Middle frontal gyrus (tissue), 1 donor: ENCODE results near the gene ELF5.

Experiments used
- DNase-seq: peaks from one replicate; pipeline ENCODE4 v3.0.0-alpha.2; 2015; ENCODE audit warnings: low spot score; ENCODE audit errors: extremely low spot score

Gene ELF5

DNA sequence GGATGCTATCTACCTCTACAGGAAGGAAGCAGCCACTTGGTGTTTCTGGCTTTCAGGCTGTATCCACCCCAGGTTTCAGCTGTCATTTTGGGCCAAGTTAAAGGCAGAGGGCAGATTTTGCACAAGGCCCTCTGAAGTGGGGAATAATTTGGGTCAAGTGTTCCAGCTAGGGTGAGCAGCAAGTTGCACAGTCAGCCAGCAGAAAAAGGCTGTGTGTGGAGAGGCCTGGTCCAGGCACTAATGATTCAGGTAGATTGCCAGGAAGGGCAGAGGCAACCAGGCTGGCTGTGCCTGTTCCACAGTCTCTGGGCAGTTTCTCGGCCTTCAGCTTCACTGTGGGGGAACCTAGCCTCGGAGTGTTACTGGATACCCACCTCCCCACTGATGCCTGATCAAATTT lies 8.6 kb upstream of the ELF5 start:
- no peak for DNase-seq

GRCh38 chr11:34521265-34521664 lies 7.7 kb upstream of the ELF5 start:
- no peak for DNase-seq

GRCh38 chr11:34519595-34520235 lies 6.1 kb upstream of the ELF5 start:
- DNase-seq = no peak

GRCh38 chr11:34516247-34517040 lies 2.9 kb upstream of the ELF5 start:
- DNase-seq = no peak

DNA sequence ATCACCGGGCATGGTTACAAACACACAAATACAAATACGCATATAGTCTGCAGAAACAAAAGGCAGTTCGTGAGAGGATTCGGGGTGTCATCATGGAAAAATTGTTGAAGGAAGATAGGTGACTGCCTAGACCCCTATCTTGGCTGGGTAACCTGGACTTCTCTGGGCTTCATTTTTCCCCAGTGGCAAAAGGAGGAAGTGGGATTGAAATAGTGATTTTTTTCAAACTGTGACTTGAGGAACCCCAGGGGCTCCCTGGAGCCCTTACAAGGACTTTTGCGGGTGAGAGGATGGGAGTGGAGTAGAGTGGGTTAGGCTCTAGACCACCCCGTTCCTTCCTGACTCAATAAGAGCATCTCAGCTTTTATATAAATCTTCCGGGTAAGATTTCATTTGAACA lies 1.0 kb upstream of the ELF5 start:
- no peak for DNase-seq

DNA sequence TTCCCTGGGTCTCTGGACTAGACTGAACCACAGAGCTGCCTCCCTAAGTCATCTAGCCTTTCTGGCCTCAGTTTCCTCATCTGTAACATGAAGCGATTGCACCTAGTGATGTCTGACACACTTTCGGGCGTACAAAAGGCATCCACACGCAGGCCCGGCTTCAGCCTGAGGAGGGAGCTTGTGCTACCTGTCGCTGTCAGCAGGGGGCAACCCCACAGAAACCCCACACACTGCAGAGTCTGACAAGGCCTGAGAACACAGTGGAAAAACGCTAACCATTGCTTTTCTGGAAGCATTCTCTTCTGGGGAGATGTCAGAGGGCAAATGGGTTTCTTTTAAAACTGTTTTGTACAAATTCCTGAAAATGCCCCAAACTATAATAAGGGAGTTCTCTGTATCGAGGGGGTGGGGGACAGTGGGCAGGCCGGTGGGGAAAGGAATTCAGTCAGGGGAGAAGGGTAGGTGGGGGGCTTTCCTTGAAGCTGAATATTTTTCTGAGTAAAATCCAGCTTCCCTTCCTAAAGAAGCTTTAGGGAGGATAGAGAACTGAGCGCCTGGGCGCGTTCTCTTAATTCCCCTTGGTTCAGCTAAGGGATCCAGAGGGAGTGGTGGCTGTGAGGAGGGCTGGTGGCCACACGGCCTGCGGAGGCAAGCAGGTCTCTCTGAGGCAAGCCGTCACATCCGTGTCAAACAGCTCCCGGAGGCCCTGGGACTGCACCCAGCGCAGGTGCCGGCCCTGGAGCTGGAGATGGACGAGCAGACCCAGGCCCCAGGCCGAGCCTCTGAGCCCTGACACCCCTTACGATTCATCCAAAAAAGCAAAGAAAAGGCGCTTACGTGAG lies 533 bp downstream of the ELF5 start:
- no peak for DNase-seq

DNA sequence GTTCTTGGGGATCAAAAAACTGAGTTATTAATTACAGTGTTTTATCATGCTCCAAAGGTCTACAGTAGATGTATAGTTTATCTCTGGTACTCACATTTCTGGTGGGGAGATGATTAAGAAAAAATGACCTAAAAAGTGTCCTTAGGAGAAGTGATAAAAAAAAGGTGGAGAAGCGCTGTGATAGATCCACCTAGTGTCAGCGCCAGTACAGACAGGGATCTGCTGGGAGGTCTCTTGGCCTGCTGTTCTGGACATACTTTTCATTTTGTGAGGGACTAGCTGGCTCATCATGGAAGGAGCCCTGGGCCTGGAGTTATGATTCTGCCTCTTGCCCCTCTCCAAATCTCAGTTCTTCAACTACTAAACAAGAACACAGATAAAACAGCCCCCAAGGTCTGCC lies 2.9 kb downstream of the ELF5 start:
- no peak for DNase-seq

GRCh38 chr11:34510218-34510617 lies 3.4 kb downstream of the ELF5 start:
- no peak for DNase-seq

DNA sequence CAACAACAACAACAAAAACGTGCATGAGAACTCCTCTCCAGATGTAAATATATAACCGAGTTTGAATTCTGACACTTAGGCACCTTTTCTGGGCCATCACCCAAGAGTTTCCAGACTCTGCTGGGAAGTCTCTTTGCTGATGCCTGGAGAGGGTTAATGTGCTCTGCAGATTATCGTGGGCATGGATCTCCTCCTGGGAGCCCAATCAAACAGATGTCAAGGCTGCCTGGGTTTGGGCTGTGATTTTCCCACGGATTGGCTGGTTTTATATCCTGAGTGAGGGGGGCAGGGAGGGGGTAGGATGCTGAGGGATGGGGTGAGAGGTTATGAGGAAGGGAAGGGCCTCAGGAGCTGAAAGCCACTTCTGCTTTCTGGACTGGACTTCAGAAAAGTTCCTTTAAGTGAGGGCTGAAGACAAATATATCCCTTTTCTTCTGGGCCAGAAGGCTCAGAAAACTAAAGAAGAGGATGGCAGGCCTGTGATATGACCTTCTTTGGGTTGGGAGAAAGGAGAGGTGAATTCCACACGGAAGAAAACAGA lies 4.2 kb downstream of the ELF5 start:
- DNase-seq = no peak

GRCh38 chr11:34508524-34508923 lies 5.1 kb downstream of the ELF5 start:
- no peak for DNase-seq

- no peak for DNase-seq
Measured at GRCh38 chr11:34507610-34508009, 6.0 kb downstream of the ELF5 start.

GRCh38 chr11:34507156-34507555 lies 6.4 kb downstream of the ELF5 start:
- no peak for DNase-seq

GRCh38 chr11:34505874-34506273 lies 7.7 kb downstream of the ELF5 start:
- no peak for DNase-seq

- no peak for DNase-seq
Measured at GRCh38 chr11:34502949-34503348, 10.6 kb downstream of the ELF5 start.

- no peak for DNase-seq
Measured at GRCh38 chr11:34501949-34502348, 11.6 kb downstream of the ELF5 start.

DNA sequence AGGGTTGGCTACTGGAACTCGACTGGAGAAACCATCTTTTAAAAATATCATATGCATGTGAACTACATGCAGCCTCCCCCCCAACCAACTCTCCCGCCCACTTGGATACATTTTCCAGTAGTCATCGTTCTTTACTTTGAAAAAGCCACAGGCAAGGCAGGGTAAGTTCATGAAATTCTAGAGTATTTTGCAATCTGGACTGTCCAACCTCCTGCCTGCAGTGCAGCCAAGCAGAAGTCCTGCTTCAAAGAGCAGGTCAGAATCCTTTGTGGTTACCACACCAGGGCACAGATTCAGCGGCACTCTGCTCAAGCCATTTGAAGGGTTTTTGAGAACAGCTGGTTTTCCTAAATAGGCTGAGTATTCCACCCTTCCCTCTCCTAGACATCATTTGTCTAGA lies 12.1 kb downstream of the ELF5 start:
- DNase-seq = no peak

DNA sequence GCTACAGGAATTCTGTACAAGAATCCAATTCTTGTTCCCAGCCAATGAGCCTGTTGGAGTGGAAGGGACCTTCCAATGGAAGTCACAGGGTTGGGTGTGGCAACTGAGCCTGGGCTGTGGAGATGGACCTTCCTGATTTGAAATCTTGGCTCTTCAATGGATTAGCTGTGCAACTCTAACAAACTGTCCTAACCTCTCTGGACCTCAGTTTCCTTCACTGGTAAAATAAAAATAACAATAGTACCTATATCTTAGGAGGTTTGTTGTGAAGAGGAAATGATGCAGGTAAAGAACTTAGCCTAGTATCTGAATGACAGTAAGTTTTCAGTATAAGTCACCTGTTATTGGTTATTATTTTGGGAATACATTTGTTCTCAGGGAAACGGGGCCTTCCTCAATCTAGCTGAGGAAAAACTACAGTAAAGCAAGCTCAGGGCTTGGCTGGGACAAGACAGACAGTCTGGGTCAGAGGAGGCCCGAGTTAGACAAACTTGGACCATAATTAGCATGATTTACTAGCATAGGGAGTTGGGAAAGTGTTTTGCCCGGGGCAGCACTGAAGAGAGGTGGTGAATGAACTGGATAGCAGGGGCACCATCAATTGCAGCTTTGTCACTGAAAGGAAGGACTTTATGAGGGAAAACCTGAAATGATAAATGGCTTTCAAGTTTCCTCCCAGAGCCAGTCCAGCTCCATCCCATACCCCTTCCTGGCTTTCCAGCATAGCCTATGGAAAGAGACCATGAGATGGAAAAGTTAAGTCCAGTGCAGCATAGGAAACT lies 13.7 kb downstream of the ELF5 start:
- DNase-seq = no peak

DNA sequence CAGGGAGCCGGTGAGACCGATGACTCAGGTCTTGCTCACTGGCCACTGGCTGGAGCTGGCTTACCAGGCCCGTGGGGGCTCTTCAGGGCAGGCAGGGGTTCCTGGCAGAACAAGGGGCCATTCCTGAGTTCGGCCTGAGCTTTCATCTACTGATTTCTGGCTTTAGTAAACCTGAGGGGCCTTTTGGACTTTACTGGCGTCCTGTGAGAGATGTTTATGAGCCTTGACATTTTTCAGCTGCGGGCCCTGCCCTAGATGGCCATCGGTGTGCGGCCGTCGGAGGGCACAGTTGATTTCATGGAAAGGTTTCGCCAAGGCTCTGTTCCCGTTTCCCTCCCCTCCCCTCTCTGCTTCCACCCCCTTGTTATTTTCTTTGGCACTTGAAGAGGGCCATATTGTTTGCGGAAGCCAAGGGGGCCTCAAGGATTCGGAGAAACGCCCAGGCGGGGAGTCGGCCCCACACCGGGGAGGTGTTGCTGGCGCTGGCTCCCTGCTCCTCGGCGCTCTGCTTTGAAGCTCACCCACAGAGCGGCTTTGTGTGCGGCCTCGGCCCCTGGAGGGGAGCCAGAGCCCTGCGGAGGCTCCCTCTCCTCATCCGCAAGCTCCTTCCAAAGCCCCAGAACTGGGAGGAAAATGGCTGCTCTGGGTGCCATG lies 17.7 kb downstream of the ELF5 start:
- no peak for DNase-seq

- no peak for DNase-seq
Measured at GRCh38 chr11:34495239-34495723, 18.3 kb downstream of the ELF5 start.

- DNase-seq = no peak
Measured at GRCh38 chr11:34493926-34494595, 19.5 kb downstream of the ELF5 start.
